Hepatocyte (in vitro differentiated cells): ENCODE measurements around the gene DOC2A. TPM values are rescaled to one million over a fixed set of nuclear protein-coding genes. Genes with fewer than 3 reads are reported as not detected.

Experiments
- DNase-seq: peaks from one replicate; pipeline ENCODE4 v3.0.0-alpha.2; 2016; ENCODE audit warnings: low spot score
- H2AFZ ChIP-seq: fragments of 200-600 bp; sonication (generic); 2 replicates; pipeline ENCODE4 v1.6.0; 2016; ENCODE audit warnings: antibody characterized with exemption, mild to moderate bottlenecking
- H3K27ac ChIP-seq: fragments of 200-600 bp; sonication (generic); 2 replicates; pipeline ENCODE4 v1.5.1; 2016; ENCODE audit warnings: mild to moderate bottlenecking
- H3K27me3 ChIP-seq: fragments of 200-600 bp; sonication (generic); 2 replicates; pipeline ENCODE4 v1.6.1; 2016
- H3K36me3 ChIP-seq: fragments of 200-600 bp; sonication (generic); replicated peaks from 2 replicates; pipeline ENCODE4 v1.5.1; 2016; ENCODE audit warnings: low read depth; ENCODE audit not compliant: insufficient read depth
- H3K4me1 ChIP-seq: fragments of 200-600 bp; sonication (generic); 2 replicates; pipeline ENCODE4 v1.5.1; 2016; ENCODE audit warnings: mild to moderate bottlenecking, moderate library complexity; ENCODE audit not compliant: insufficient read depth
- H3K4me2 ChIP-seq: fragments of 200-600 bp; sonication (generic); 2 replicates; pipeline ENCODE4 v1.6.0; 2016
- H3K4me3 ChIP-seq: fragments of 200-600 bp; sonication (generic); 2 replicates; pipeline ENCODE4 v1.5.1; 2016; ENCODE audit warnings: mild to moderate bottlenecking
- H3K79me2 ChIP-seq: fragments of 200-600 bp; sonication (generic); 2 replicates; pipeline ENCODE4 v1.6.0; 2017; ENCODE audit warnings: mild to moderate bottlenecking
- H3K9me2 ChIP-seq: fragments of 200-600 bp; sonication (generic); replicated peaks from 2 replicates; pipeline ENCODE4 v1.6.0; 2017; ENCODE audit warnings: mild to moderate bottlenecking; ENCODE audit not compliant: insufficient read depth
- H3K9me3 ChIP-seq: fragments of 200-600 bp; sonication (generic); 2 replicates; pipeline ENCODE4 v1.5.1; 2016; ENCODE audit warnings: low read depth, mild to moderate bottlenecking
- H4K20me1 ChIP-seq: fragments of 200-600 bp; sonication (generic); 2 replicates; pipeline ENCODE4 v1.6.0; 2016; ENCODE audit warnings: mild to moderate bottlenecking; ENCODE audit not compliant: insufficient read depth, poor library complexity, severe bottlenecking
- CTCF ChIP-seq: fragments of 200-600 bp; sonication (generic); IDR thresholded peaks from 2 replicates; pipeline ENCODE4 v1.5.1; 2016; ENCODE audit warnings: antibody characterized with exemption, mild to moderate bottlenecking; ENCODE audit not compliant: poor library complexity
- EZH2 ChIP-seq: fragments of 200-600 bp; sonication (generic); IDR thresholded peaks from 2 replicates; pipeline ENCODE4 v1.6.1; 2016; ENCODE audit warnings: antibody characterized with exemption, mild to moderate bottlenecking, borderline replicate concordance
- EZH2phosphoT487 ChIP-seq: fragments of 200-600 bp; sonication (generic); IDR thresholded peaks from one replicate; pipeline ENCODE4 v1.6.1; 2018; ENCODE audit warnings: antibody characterized with exemption, mild to moderate bottlenecking, low read depth, moderate library complexity; ENCODE audit not compliant: unreplicated experiment, severe bottlenecking
- WGBS: methylation state at CpG from one replicate; pipeline ENCODE4 v1.1.6; 2016; ENCODE audit warnings: low lambda C conversion rate; ENCODE audit errors: missing lambda C conversion rate; 5-methylcytosine and 5-hydroxymethylcytosine counted together
- polyA plus RNA-seq: library from polyadenylated mRNA; unstranded; fragments of >200 nt; fragmentation: Nextera tagmentation; extraction: Ambion mirVana; gene quantifications from 2 replicates; pipeline ENCODE4 v1.2.1, GENCODE V29; 2016
- total RNA-seq: library from RNA; depleted of rRNA; stranded (reverse); fragments of >200 nt; gene quantifications from 2 replicates; pipeline ENCODE4 v1.2.3, GENCODE V29; 2014

The DOC2A gene
- total and polyA plus RNA-seq, 2 experiments from 2014 or later = 6.9 to 13.0 TPM

- no peaks in the 10 kb centered on the region for H4K20me1 ChIP-seq
- no peaks in the 10 kb centered on the region for H3K27me3 ChIP-seq
- H3K9me3 ChIP-seq = no peaks in the 10 kb centered on the region
- no peak overlapping the region for H3K4me2 ChIP-seq
- H3K4me3 ChIP-seq = no peak overlapping the region
- no peak for DNase-seq
- no peak overlapping the region for H3K27ac ChIP-seq
- H3K9me2 ChIP-seq = no peaks in the 10 kb centered on the region
- H3K36me3 ChIP-seq = no peaks in the 10 kb centered on the region
- peaks cover 6% of the 10 kb centered on the region for H3K4me1 ChIP-seq
- H2AFZ ChIP-seq = no peak overlapping the region
- 68% methylated on average over 3 of the region's 3 CpGs for WGBS
- TF ChIP-seq EZH2 (no peak), CTCF (no peak), EZH2phosphoT487 (no peak)
- no peaks in the 10 kb centered on the region for H3K79me2 ChIP-seq
These were observed 40.7 kb upstream of the DOC2A start for GRCh38 chr16:30051518-30051917.

GRCh38 chr16:30049871-30050270 lies 39.0 kb upstream of the DOC2A start:
- Histone ChIP-seq H3K27ac (no peak overlapping the region), H3K79me2 (no peaks in the 10 kb centered on the region)
- no peak for TF ChIP-seq EZH2phosphoT487
- no peak for TF ChIP-seq CTCF
- no peak for TF ChIP-seq EZH2

GRCh38 chr16:30046588-30046987 lies 35.8 kb upstream of the DOC2A start:
- WGBS = 82% methylated on average over 1 of the region's 1 CpG
- no peak overlapping the region for H3K27ac ChIP-seq
- TF ChIP-seq EZH2 (no peak), EZH2phosphoT487 (no peak)

More at GRCh38 chr16:30049871-30050270, 39.0 kb upstream of the DOC2A start:
- no peaks in the 10 kb centered on the region for H3K9me3 ChIP-seq
- no peak overlapping the region for H2AFZ ChIP-seq
- WGBS = 93% methylated on average over 8 of the region's 8 CpGs
- H3K27me3 ChIP-seq = no peaks in the 10 kb centered on the region
- H3K4me2 ChIP-seq = no peak overlapping the region
- H3K9me2 ChIP-seq = no peaks in the 10 kb centered on the region
- H3K36me3 ChIP-seq = no peaks in the 10 kb centered on the region
- no peaks in the 10 kb centered on the region for H4K20me1 ChIP-seq
- H3K4me1 ChIP-seq = peaks cover 6% of the 10 kb centered on the region
- no peak overlapping the region for H3K4me3 ChIP-seq
- DNase-seq = no peak

GRCh38 chr16:30046178-30046577 lies 35.4 kb upstream of the DOC2A start:
- Histone ChIP-seq H3K27ac (no peak overlapping the region), H3K9me2 (no peaks in the 10 kb centered on the region), H3K79me2 (no peaks in the 10 kb centered on the region), H3K4me1 (no peaks in the 10 kb centered on the region), H3K4me3 (no peak overlapping the region), H4K20me1 (no peaks in the 10 kb centered on the region), H2AFZ (no peak overlapping the region), H3K36me3 (no peaks in the 10 kb centered on the region), H3K27me3 (no peaks in the 10 kb centered on the region), H3K4me2 (no peak overlapping the region), H3K9me3 (no peaks in the 10 kb centered on the region)
- WGBS = 63% methylated on average over 8 of the region's 8 CpGs
- TF ChIP-seq CTCF (no peak), EZH2 (no peak)
- no peak for DNase-seq

More at GRCh38 chr16:30046588-30046987, 35.8 kb upstream of the DOC2A start:
- Histone ChIP-seq H4K20me1 (no peaks in the 10 kb centered on the region), H3K36me3 (no peaks in the 10 kb centered on the region), H3K9me3 (no peaks in the 10 kb centered on the region), H3K79me2 (no peaks in the 10 kb centered on the region), H3K4me1 (no peaks in the 10 kb centered on the region), H3K27me3 (no peaks in the 10 kb centered on the region), H3K4me3 (no peak overlapping the region), H2AFZ (no peak overlapping the region), H3K9me2 (no peaks in the 10 kb centered on the region), H3K4me2 (no peak overlapping the region)
- DNase-seq = no peak
